Measurements from ENCODE around the gene ZBTB20. TPM values are rescaled to one million over a fixed set of nuclear protein-coding genes. Genes with fewer than 3 reads are reported as not detected.

Gene ZBTB20
- total RNA-seq, 1 experiment from 2014 or later, result 3.7 TPM

DNA sequence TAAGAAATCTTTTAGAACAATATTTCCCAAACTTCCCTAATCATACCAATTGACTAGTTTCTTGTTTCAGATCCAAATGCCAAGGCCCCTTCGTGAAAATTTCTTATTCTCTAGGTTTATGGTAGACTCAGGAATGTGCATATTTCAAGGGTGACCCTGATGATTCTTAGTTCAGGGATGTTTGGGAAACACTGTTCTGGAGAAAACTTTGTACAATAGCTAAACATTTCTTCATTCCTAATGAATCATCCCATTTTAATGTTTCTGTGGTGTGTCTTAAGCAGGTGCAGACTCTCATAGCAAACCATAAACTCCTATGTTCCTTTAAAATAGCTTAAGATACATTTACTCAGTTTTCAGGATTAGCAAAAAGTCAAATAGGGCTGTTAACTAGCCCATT lies 538.8 kb downstream of the ZBTB20 start:
- H3K27ac ChIP-seq (ENCODE audit: low read length), result no peak overlapping the region
- H3K4me2 ChIP-seq (ENCODE audit: low read length), result no peak overlapping the region
- no peaks in the 10 kb centered on the region for H3K4me1 ChIP-seq (ENCODE audit: insufficient read depth, low read length)

DNA sequence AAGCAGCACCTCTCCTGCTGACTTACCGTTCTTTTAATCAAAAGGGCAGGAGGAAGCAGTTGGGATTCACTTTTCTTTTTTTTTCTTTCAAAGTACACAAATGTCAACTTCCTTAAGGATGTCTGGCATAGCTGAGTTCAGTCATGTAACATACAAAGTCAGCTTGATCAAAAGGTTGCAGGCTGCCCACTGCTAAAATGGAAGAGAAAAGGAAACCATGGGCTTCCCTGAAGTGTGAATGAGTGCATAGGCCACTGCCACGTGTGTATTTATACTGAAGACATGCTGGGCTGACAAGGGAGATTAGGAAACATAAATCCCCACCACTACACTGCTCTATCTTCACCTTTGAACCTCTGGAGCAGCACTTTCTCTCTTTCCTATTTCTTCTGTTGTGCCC lies 540.8 kb downstream of the ZBTB20 start:
- H2AFZ ChIP-seq (ENCODE audit: low read length), result no peak overlapping the region
- intact Hi-C loops (cut with micrococcal nuclease), result no loop called here
- TF ChIP-seq EZH2 (IDR thresholded peaks at IDR 0.05; ENCODE audit: low read length, unreplicated experiment) (no peak), CTCF (conservative IDR thresholded peaks at IDR 0.05; ENCODE audit: low read depth, low read length) (no peak), EZH2phosphoT487 (IDR thresholded peaks at IDR 0.05; ENCODE audit: borderline replicate concordance, low read length) (no peak)
- H3F3A ChIP-seq (ENCODE audit: low read length, unreplicated experiment), result no peaks in the 10 kb centered on the region
- no peaks in the 10 kb centered on the region for H4K20me1 ChIP-seq (ENCODE audit: low read length)
- ATAC-seq, result no peak
- H3K4me2 ChIP-seq (ENCODE audit: low read length), result no peak overlapping the region
- H3K9me2 ChIP-seq (replicated peaks; ENCODE audit: low read length), result no peaks in the 10 kb centered on the region
- ChIA-PET CTCF (no interaction called here), POLR2A (ENCODE audit: unreplicated experiment) (no interaction called here)
- BruUV-seq (replicated peaks), result no TSS peak
- no peaks in the 10 kb centered on the region for H3K79me2 ChIP-seq (ENCODE audit: low read length)
- H3K36me3 ChIP-seq (ENCODE audit: low read depth, low read length), result no peaks in the 10 kb centered on the region
- no peaks in the 10 kb centered on the region for H3K4me1 ChIP-seq (ENCODE audit: insufficient read depth, low read length)
- no peak overlapping the region for H3K4me3 ChIP-seq (ENCODE audit: low read length)
- no peak overlapping the region for H3K9ac ChIP-seq (ENCODE audit: low read length)
- no peaks in the 10 kb centered on the region for H3K9me3 ChIP-seq (ENCODE audit: low read length)
- DNase-seq, result no peak
- no peaks in the 10 kb centered on the region for H3K27me3 ChIP-seq (ENCODE audit: low read length)
- no peak overlapping the region for H3K27ac ChIP-seq (ENCODE audit: low read length)

More for the DNA sequence above, 538.8 kb downstream of the ZBTB20 start:
- H3K4me3 ChIP-seq (ENCODE audit: low read length), result no peak overlapping the region
- H3K36me3 ChIP-seq (ENCODE audit: low read depth, low read length), result no peaks in the 10 kb centered on the region
- no TSS peak for BruUV-seq (replicated peaks)
- H3K9me2 ChIP-seq (replicated peaks; ENCODE audit: low read length), result no peaks in the 10 kb centered on the region
- H4K20me1 ChIP-seq (ENCODE audit: low read length), result no peaks in the 10 kb centered on the region
- H2AFZ ChIP-seq (ENCODE audit: low read length), result no peak overlapping the region
- POLR2A ChIA-PET (ENCODE audit: unreplicated experiment), result no interaction called here
- CTCF ChIA-PET, result no interaction called here
- H3K79me2 ChIP-seq (ENCODE audit: low read length), result no peaks in the 10 kb centered on the region
- no peaks in the 10 kb centered on the region for H3F3A ChIP-seq (ENCODE audit: low read length, unreplicated experiment)
- no peak for TF ChIP-seq EZH2 (IDR thresholded peaks at IDR 0.05; ENCODE audit: low read length, unreplicated experiment)
- TF ChIP-seq EZH2phosphoT487 (IDR thresholded peaks at IDR 0.05; ENCODE audit: borderline replicate concordance, low read length), result no peak
- TF ChIP-seq CTCF (conservative IDR thresholded peaks at IDR 0.05; ENCODE audit: low read depth, low read length), result no peak
- ATAC-seq, result peak; percentile 37; the same call in 1 of the 2 replicates
- peak; percentile 8 for DNase-seq
- no peaks in the 10 kb centered on the region for H3K9me3 ChIP-seq (ENCODE audit: low read length)
- H3K9ac ChIP-seq (ENCODE audit: low read length), result no peak overlapping the region
- no peaks in the 10 kb centered on the region for H3K27me3 ChIP-seq (ENCODE audit: low read length)
- intact Hi-C loops (cut with micrococcal nuclease), result no loop called here

- no peaks in the 10 kb centered on the region for H3K27me3 ChIP-seq (ENCODE audit: low read length)
- H3K4me2 ChIP-seq (ENCODE audit: low read length), result no peak overlapping the region
- intact Hi-C loops (cut with micrococcal nuclease), result no loop called here
- no peaks in the 10 kb centered on the region for H3K9me2 ChIP-seq (replicated peaks; ENCODE audit: low read length)
- ChIA-PET POLR2A (ENCODE audit: unreplicated experiment) (no interaction called here), CTCF (no interaction called here)
- no peaks in the 10 kb centered on the region for H3K36me3 ChIP-seq (ENCODE audit: low read depth, low read length)
- no peaks in the 10 kb centered on the region for H3K9me3 ChIP-seq (ENCODE audit: low read length)
- no peak overlapping the region for H3K4me3 ChIP-seq (ENCODE audit: low read length)
- H3K27ac ChIP-seq (ENCODE audit: low read length), result no peak overlapping the region
- H3K4me1 ChIP-seq (ENCODE audit: insufficient read depth, low read length), result no peaks in the 10 kb centered on the region
- no peaks in the 10 kb centered on the region for H3F3A ChIP-seq (ENCODE audit: low read length, unreplicated experiment)
- ATAC-seq (no peak), DNase-seq (no peak)
- no peaks in the 10 kb centered on the region for H3K79me2 ChIP-seq (ENCODE audit: low read length)
- no peak overlapping the region for H2AFZ ChIP-seq (ENCODE audit: low read length)
- H3K9ac ChIP-seq (ENCODE audit: low read length), result no peak overlapping the region
- no TSS peak for BruUV-seq (replicated peaks)
- H4K20me1 ChIP-seq (ENCODE audit: low read length), result no peaks in the 10 kb centered on the region
- TF ChIP-seq EZH2 (IDR thresholded peaks at IDR 0.05; ENCODE audit: low read length, unreplicated experiment) (no peak), EZH2phosphoT487 (IDR thresholded peaks at IDR 0.05; ENCODE audit: borderline replicate concordance, low read length) (no peak), CTCF (conservative IDR thresholded peaks at IDR 0.05; ENCODE audit: low read depth, low read length) (no peak)
Observed at GRCh38 chr3:114600571-114600970, 546.5 kb downstream of the ZBTB20 start.

Data from PC-3 (cell line).